ENCODE measurements around the gene BTAF1.

BTAF1 gene

GRCh38 chr10:91923371-91924211, at the start of gene BTAF1:
BTAF1 (plus strand) TSS chr10:91923770; CDS start chr10:91924077, 307 bp downstream.
- DNase-seq (ENCODE audit: low spot score) = peak; percentile 98

GRCh38 chr10:91875156-91875555, 48.4 kb upstream of the BTAF1 start:
- DNase-seq (ENCODE audit: low spot score) = no peak

- DNase-seq (ENCODE audit: low spot score) = no peak
These were observed 47.8 kb upstream of the BTAF1 start for GRCh38 chr10:91875779-91876178.

- no peak for DNase-seq (ENCODE audit: low spot score)
These were observed 43.9 kb upstream of the BTAF1 start for GRCh38 chr10:91879515-91880170.

- DNase-seq (ENCODE audit: low spot score) = no peak
These were observed 43.3 kb upstream of the BTAF1 start for GRCh38 chr10:91880310-91880709.

GRCh38 chr10:91883549-91884444, 39.8 kb upstream of the BTAF1 start:
- DNase-seq (ENCODE audit: low spot score) = peak; percentile 53

GRCh38 chr10:91884536-91884935, 39.0 kb upstream of the BTAF1 start:
- no peak for DNase-seq (ENCODE audit: low spot score)

GRCh38 chr10:91885362-91886079, 38.0 kb upstream of the BTAF1 start:
- no peak for DNase-seq (ENCODE audit: low spot score)

- no peak for DNase-seq (ENCODE audit: low spot score)
These were observed 36.7 kb upstream of the BTAF1 start for GRCh38 chr10:91886954-91887271.

- DNase-seq (ENCODE audit: low spot score) = peak; percentile 67
These were observed 36.1 kb upstream of the BTAF1 start for GRCh38 chr10:91887272-91888076.

- DNase-seq (ENCODE audit: low spot score) = no peak
These were observed 32.2 kb upstream of the BTAF1 start for GRCh38 chr10:91891125-91892001.

- DNase-seq (ENCODE audit: low spot score) = no peak
These were observed 30.5 kb upstream of the BTAF1 start for GRCh38 chr10:91893051-91893450.

- DNase-seq (ENCODE audit: low spot score) = peak; percentile 19
These were observed 29.3 kb upstream of the BTAF1 start for GRCh38 chr10:91894261-91894685.

GRCh38 chr10:91896212-91896756, 27.3 kb upstream of the BTAF1 start:
- no peak for DNase-seq (ENCODE audit: low spot score)

- DNase-seq (ENCODE audit: low spot score) = no peak
These were observed 26.1 kb upstream of the BTAF1 start for GRCh38 chr10:91897421-91897820.

- peak; percentile 22 for DNase-seq (ENCODE audit: low spot score)
These were observed 21.5 kb upstream of the BTAF1 start for GRCh38 chr10:91901784-91902677.

- no peak for DNase-seq (ENCODE audit: low spot score)
These were observed 16.5 kb upstream of the BTAF1 start for GRCh38 chr10:91907033-91907594.

- peak; percentile 17 for DNase-seq (ENCODE audit: low spot score)
These were observed 15.6 kb upstream of the BTAF1 start for GRCh38 chr10:91907914-91908336.

Data from Ammon's horn (tissue), 1 donor.